Measurements from ENCODE around the gene BORCS5. TPM values are rescaled to one million over a fixed set of nuclear protein-coding genes. Genes with fewer than 3 reads are reported as not detected.

BORCS5 gene
- total RNA-seq, 1 donor from 2014 or later, result 22.7 TPM

- ATAC-seq (ENCODE audit: low read depth), result no peak
- Mint-ChIP-seq H3K4me3 (no peak overlapping the region), H3K27ac (no peak overlapping the region), H3K9me3 (no peaks in the 10 kb centered on the region), H3K27me3 (no peaks in the 10 kb centered on the region), H3K4me1 (peaks cover 7% of the 10 kb centered on the region), H3K36me3 (ENCODE audit: low read depth) (peaks cover 44% of the 10 kb centered on the region)
- CTCF ChIA-PET, result interaction anchor here (0.6 kb wide), 1 partner anchor 372 kb away, joined by 4 read pairs; no protein-coding TSS in a partner anchor
- intact Hi-C loops (cut with micrococcal nuclease), result no loop called here
- no peak for DNase-seq
- TF ChIP-seq, protein P1, sequence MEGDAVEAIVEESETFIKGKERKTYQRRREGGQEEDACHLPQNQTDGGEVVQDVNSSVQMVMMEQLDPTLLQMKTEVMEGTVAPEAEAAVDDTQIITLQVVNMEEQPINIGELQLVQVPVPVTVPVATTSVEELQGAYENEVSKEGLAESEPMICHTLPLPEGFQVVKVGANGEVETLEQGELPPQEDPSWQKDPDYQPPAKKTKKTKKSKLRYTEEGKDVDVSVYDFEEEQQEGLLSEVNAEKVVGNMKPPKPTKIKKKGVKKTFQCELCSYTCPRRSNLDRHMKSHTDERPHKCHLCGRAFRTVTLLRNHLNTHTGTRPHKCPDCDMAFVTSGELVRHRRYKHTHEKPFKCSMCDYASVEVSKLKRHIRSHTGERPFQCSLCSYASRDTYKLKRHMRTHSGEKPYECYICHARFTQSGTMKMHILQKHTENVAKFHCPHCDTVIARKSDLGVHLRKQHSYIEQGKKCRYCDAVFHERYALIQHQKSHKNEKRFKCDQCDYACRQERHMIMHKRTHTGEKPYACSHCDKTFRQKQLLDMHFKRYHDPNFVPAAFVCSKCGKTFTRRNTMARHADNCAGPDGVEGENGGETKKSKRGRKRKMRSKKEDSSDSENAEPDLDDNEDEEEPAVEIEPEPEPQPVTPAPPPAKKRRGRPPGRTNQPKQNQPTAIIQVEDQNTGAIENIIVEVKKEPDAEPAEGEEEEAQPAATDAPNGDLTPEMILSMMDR (IDR thresholded peaks at IDR 0.05), result no peak
- POLR2A ChIA-PET, result interaction anchor here (1.3 kb wide), 1 partner anchor 8 kb away, joined by 4 read pairs; the partner anchor contains the start of gene BORCS5
These were observed 8.0 kb downstream of the BORCS5 start for GRCh38 chr12:12364787-12365445.

- Mint-ChIP-seq H3K4me3 (no peak overlapping the region), H3K36me3 (ENCODE audit: low read depth) (peaks cover 48% of the 10 kb centered on the region), H3K9me3 (no peaks in the 10 kb centered on the region), H3K27ac (no peak overlapping the region), H3K4me1 (peaks cover 5% of the 10 kb centered on the region), H3K27me3 (no peaks in the 10 kb centered on the region)
- intact Hi-C loops (cut with micrococcal nuclease), result no loop called here
- POLR2A ChIA-PET, result interaction anchor here (0.6 to 1.3 kb wide), 2 partner anchors 9 to 37 kb away, joined by 4 to 6 read pairs; partner anchors contain the start of gene BORCS5
- ATAC-seq (ENCODE audit: low read depth), result no peak
- TF ChIP-seq, protein P1 (IDR thresholded peaks at IDR 0.05), result no peak
- no peak for DNase-seq
- CTCF ChIA-PET, result interaction anchor here (1.0 kb wide), 1 partner anchor 11 kb away, joined by 3 read pairs; no protein-coding TSS in a partner anchor
These were observed 8.5 kb downstream of the BORCS5 start for GRCh38 chr12:12365446-12365802.

DNA sequence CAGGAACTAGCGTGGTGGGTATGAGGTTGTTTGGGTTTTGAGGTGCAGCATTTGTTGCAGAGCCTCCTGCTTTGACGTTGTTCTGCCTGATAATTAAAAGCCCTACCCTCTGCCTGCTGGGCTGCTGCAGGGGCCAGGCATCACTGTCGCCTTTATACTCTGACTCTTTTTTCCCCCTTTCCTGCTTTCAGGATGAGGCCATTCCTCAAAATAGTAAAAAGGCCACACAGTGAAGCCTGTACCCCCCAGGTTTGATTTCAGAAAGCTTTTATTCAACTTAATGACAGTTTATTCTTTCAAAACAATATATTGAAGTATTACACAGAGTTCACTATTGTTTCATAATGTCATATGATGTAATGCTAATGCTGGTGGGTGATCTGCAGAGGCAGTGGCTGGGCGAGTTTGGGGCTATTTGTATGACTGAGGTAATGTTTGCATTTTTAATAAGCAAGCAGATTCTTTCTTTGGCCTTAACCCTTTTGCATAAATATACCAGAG is 9.1 kb downstream of the BORCS5 start:
- H3K36me3 Mint-ChIP-seq (ENCODE audit: low read depth), result peaks cover 51% of the 10 kb centered on the region
- CTCF ChIA-PET, result interaction anchor here (1.0 to 1.9 kb wide), 2 partner anchors 11 to 371 kb away, joined by 3 to 9 read pairs; no protein-coding TSS in a partner anchor
- TF ChIP-seq, protein P1 (IDR thresholded peaks at IDR 0.05), result no peak
- no peaks in the 10 kb centered on the region for H3K27me3 Mint-ChIP-seq
- DNase-seq (no peak), ATAC-seq (ENCODE audit: low read depth) (no peak)
- POLR2A ChIA-PET, result interaction anchor here (0.6 to 1.3 kb wide), 2 partner anchors 9 to 36 kb away, joined by 4 to 6 read pairs; partner anchors contain the start of gene BORCS5
- no peaks in the 10 kb centered on the region for H3K9me3 Mint-ChIP-seq
- H3K4me3 Mint-ChIP-seq, result no peak overlapping the region
- H3K27ac Mint-ChIP-seq, result no peak overlapping the region
- peaks cover 5% of the 10 kb centered on the region for H3K4me1 Mint-ChIP-seq
- intact Hi-C loops (cut with micrococcal nuclease), result no loop called here

- Mint-ChIP-seq H3K27ac (no peak overlapping the region), H3K4me3 (no peak overlapping the region), H3K4me1 (no peaks in the 10 kb centered on the region), H3K27me3 (no peaks in the 10 kb centered on the region), H3K36me3 (ENCODE audit: low read depth) (peaks cover 52% of the 10 kb centered on the region), H3K9me3 (no peaks in the 10 kb centered on the region)
- ChIA-PET CTCF (interaction anchor here (1.7 to 1.9 kb wide), 2 partner anchors 10 to 370 kb away, joined by 7 to 9 read pairs; no protein-coding TSS in a partner anchor), POLR2A (interaction anchor here (0.7 to 2.6 kb wide), 2 partner anchors 9 to 10 kb away, joined by 3 to 16 read pairs; partner anchors contain the start of gene BORCS5)
- DNase-seq (no peak), ATAC-seq (ENCODE audit: low read depth) (no peak)
- TF ChIP-seq, protein P1 (IDR thresholded peaks at IDR 0.05), result no peak
- intact Hi-C loops (cut with micrococcal nuclease), result no loop called here
These were observed 10.0 kb downstream of the BORCS5 start for GRCh38 chr12:12366701-12367481.
